Epidermal melanocyte (primary cell): ENCODE measurements around the gene ATP1A1.

Experiments
- DNase-seq: peaks from one replicate; pipeline ENCODE4 v3.0.0; 2011; ENCODE audit warnings: low spot score; ENCODE audit not compliant: insufficient read length

The ATP1A1 gene

GRCh38 chr1:116413414-116413813 is 40.4 kb downstream of the ATP1A1 start:
- no peak for DNase-seq

- DNase-seq, result no peak
Observed at GRCh38 chr1:116414364-116414763, 41.3 kb downstream of the ATP1A1 start.

GRCh38 chr1:116415200-116415698 is 42.2 kb downstream of the ATP1A1 start:
- no peak for DNase-seq

- peak; percentile 54 for DNase-seq
Observed at GRCh38 chr1:116415699-116416533, 42.9 kb downstream of the ATP1A1 start.

- DNase-seq, result no peak
Observed at GRCh38 chr1:116416854-116417513, 43.9 kb downstream of the ATP1A1 start.

- DNase-seq, result no peak
Observed at GRCh38 chr1:116417678-116418077, 44.6 kb downstream of the ATP1A1 start.

- DNase-seq, result no peak
Observed at GRCh38 chr1:116418091-116418830, 45.2 kb downstream of the ATP1A1 start.

- no peak for DNase-seq
Observed at GRCh38 chr1:116420417-116421200, 47.6 kb downstream of the ATP1A1 start.

- DNase-seq, result no peak
Observed at GRCh38 chr1:116424438-116424837, 51.4 kb downstream of the ATP1A1 start.

- no peak for DNase-seq
Observed at GRCh38 chr1:116424863-116425262, 51.8 kb downstream of the ATP1A1 start.

GRCh38 chr1:116425987-116426386 is 52.9 kb downstream of the ATP1A1 start:
- no peak for DNase-seq

GRCh38 chr1:116426401-116426800 is 53.4 kb downstream of the ATP1A1 start:
- no peak for DNase-seq

GRCh38 chr1:116428576-116428975 is 55.5 kb downstream of the ATP1A1 start:
- no peak for DNase-seq

GRCh38 chr1:116429821-116430374 is 56.9 kb downstream of the ATP1A1 start:
- DNase-seq, result no peak

GRCh38 chr1:116431870-116432500 is 58.9 kb downstream of the ATP1A1 start:
- no peak for DNase-seq

- DNase-seq, result no peak
Observed at GRCh38 chr1:116432655-116433265, 59.7 kb downstream of the ATP1A1 start.

- peak; percentile 31 for DNase-seq
Observed at GRCh38 chr1:116433275-116434257, 60.5 kb downstream of the ATP1A1 start.

- no peak for DNase-seq
Observed at GRCh38 chr1:116434849-116435248, 61.8 kb downstream of the ATP1A1 start.
